D721Med (cell line): ENCODE measurements around the gene SIRT3.
"Not testable (repeated sequence)": the region's sequence is repeated elsewhere in the genome, so short reads cannot be mapped to it uniquely, and the experiment has no call there.

Source experiments
- DNase-seq: peaks from one replicate; pipeline ENCODE4 v3.0.0; 2011; ENCODE audit warnings: low spot score; ENCODE audit not compliant: insufficient read length
- FAIRE-seq: peaks from 2 replicates; lab custom pipeline; 2011; peaks lifted over from hg19 to GRCh38; lab: Jason Lieb, UNC
- CTCF ChIP-seq: IDR thresholded peaks from 2 replicates; pipeline ENCODE4 v1.5.1; 2012; ENCODE audit warnings: mild to moderate bottlenecking, control low read depth; ENCODE audit not compliant: insufficient read depth; ENCODE audit errors: missing control alignments

The SIRT3 gene

GRCh38 chr11:224424-224823 is 11.7 kb downstream of the SIRT3 start:
- no peak for DNase-seq
- TF ChIP-seq CTCF: no peak
- FAIRE-seq: no peak

- DNase-seq (no peak), FAIRE-seq (no peak)
- no peak for TF ChIP-seq CTCF
Measured at GRCh38 chr11:223884-224283, 12.3 kb downstream of the SIRT3 start.

DNA sequence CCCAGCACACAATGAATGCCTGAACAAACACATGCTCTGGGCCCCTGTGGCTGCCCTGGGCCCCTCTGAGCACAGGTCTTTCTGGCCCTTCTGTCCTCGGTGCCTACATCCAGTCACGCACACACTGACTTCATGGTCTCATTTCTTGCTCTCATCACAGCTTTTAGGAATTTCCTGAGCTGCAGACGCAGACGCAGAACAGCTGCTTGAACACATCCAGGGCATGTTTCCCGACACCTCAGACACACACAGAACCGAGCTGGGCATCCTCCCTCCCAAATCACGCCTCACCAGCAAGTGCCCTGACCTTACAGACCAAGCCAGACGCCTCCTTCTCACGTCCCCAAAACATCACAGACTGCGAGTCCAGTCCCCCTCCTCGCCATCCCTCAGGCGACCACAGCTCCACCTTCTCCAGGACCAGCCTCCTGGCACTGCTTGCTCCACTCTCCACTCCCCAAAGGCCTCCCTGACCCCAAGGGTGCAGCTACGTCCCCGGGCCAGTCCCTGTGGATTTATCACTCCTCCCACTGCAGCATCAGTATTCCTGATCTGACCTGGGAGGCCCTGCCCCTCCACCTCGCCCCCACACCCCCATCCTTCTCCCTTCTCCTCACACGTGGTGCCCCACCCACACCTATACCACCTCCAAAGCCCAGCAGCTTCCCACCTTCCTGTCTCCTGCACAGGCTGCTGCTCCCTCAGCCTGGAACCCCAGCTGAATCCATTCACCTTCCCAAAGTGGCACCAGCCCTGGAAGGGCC is 12.9 kb downstream of the SIRT3 start:
- TF ChIP-seq CTCF: no peak
- DNase-seq (no peak), FAIRE-seq (no peak)

GRCh38 chr11:221998-222789 is 13.9 kb downstream of the SIRT3 start:
- DNase-seq (no peak), FAIRE-seq (no peak)
- TF ChIP-seq CTCF: no peak

DNA sequence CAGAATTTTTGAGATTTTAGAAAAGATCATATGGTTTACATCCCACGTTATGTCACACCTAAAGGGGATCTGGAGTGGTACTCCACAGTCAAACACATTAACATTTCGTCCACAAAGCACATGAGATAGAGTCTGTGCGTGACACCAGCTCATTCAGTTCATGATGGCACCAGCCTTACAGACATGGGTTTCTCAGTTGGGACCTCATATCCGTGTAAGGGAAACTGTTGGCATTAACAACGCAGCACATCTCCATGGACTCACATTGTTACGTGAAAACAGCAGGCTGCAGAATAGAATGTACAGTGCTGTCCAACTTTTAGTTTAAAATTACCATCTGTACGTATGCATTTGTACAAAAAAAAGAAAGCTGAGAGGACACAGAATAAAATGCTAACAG is 14.6 kb downstream of the SIRT3 start:
- no peak for TF ChIP-seq CTCF
- no peak for FAIRE-seq

DNA sequence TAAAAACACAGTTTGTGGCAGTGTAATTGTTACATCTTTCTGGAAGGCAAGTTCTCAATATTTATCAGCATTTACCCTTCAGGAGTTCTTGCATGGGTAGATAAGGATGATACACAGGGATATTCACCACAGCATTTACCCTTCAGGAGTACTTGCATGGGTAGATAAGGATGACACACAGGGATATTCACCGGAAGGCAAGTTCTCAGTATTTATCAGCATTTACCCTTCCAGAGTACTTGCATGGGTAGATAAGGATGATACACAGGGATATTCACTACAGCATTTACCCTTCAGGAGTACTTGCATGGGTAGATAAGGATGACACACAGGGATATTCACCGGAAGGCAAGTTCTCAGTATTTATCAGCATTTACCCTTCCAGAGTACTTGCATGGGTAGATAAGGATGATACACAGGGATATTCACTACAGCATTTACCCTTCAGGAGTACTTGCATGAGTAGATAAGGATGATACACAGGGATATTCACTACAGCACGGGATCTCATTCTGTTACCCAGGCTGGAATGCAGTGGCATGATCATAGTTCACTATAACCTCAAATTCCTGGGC is 15.4 kb downstream of the SIRT3 start:
- FAIRE-seq: not testable (repeated sequence)

More for the DNA sequence above, 14.6 kb downstream of the SIRT3 start:
- DNase-seq: no peak

GRCh38 chr11:218815-219593 is 17.1 kb downstream of the SIRT3 start:
- DNase-seq (no peak), FAIRE-seq (no peak)
- no peak for TF ChIP-seq CTCF

More for the DNA sequence above, 15.4 kb downstream of the SIRT3 start:
- DNase-seq: not testable (repeated sequence)
